SK-N-MC (cell line): ENCODE data around the gene EPM2A.

Source experiments
- EZH2 ChIP-seq: fragments of 200-600 bp; sonication (generic); IDR thresholded peaks from one replicate; pipeline ENCODE4 v1.6.1; 2017; ENCODE audit warnings: antibody characterized with exemption
- FOXP2 ChIP-seq: optimal IDR thresholded peaks from 2 replicates; pipeline ENCODE3; 2011; ENCODE audit warnings: mild to moderate bottlenecking, moderate library complexity; ENCODE audit not compliant: insufficient read depth; ENCODE audit errors: extremely low read length, control extremely low read depth
- POLR2AphosphoS5 ChIP-seq: IDR thresholded peaks from 2 replicates; pipeline ENCODE4 v1.6.1; 2012; ENCODE audit warnings: mild to moderate bottlenecking, low read depth, low read length, borderline replicate concordance

DNA sequence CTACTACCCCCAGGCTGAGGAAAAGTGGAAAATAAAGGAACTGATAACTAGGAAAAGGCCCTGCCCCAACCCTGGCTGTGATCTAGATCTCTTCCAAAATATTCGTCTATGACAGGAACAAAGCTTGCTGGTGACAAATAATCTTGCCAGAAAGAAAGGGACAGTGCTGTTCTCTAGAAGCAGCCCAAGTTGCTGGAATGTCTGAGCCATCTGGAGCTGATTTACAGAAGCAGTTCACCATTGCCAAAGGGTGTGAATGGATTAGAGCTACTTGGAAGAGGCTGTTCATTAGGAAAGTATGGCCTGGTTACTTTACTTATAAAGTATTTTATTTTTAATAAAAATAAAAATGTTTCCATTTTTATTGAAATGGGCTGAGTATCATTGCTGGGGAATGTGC lies 146.3 kb downstream of the EPM2A start:
- no peak for TF ChIP-seq POLR2AphosphoS5
- no peak for TF ChIP-seq EZH2
- TF ChIP-seq FOXP2 = no peak
